CD4-positive, alpha-beta T cell treated with Interleukin-10 for 1 hour (primary cell): Measurements from ENCODE around the gene SPAM1.
"Not testable (repeated sequence)": the region's sequence is repeated elsewhere in the genome, so short reads cannot be mapped to it uniquely, and the experiment has no call there.

Experiments used
- DNase-seq: peaks from one replicate; pipeline ENCODE4 v3.0.0-alpha.2; 2020

Gene SPAM1

GRCh38 chr7:123924941-123925340 lies at the start of gene SPAM1:
SPAM1 (plus strand) TSS chr7:123925241; CDS start chr7:123953571, 28,330 bp downstream.
- no peak for DNase-seq

GRCh38 chr7:123876557-123877256 lies 48.3 kb upstream of the SPAM1 start:
- no peak for DNase-seq

- no peak for DNase-seq
Measured at GRCh38 chr7:123879628-123880027, 45.4 kb upstream of the SPAM1 start.

GRCh38 chr7:123881300-123881699 lies 43.7 kb upstream of the SPAM1 start:
- DNase-seq: no peak

GRCh38 chr7:123883154-123883553 lies 41.9 kb upstream of the SPAM1 start:
- DNase-seq: no peak

- DNase-seq: no peak
Measured at GRCh38 chr7:123888192-123888591, 36.8 kb upstream of the SPAM1 start.

GRCh38 chr7:123894753-123895152 lies 30.3 kb upstream of the SPAM1 start:
- not testable (repeated sequence) for DNase-seq

GRCh38 chr7:123901101-123901500 lies 23.9 kb upstream of the SPAM1 start:
- DNase-seq: no peak

GRCh38 chr7:123905714-123906113 lies 19.3 kb upstream of the SPAM1 start:
- no peak for DNase-seq

GRCh38 chr7:123916240-123916724 lies 8.8 kb upstream of the SPAM1 start:
- DNase-seq: no peak

- DNase-seq: no peak
Measured at GRCh38 chr7:123917878-123918277, 7.2 kb upstream of the SPAM1 start.

- no peak for DNase-seq
Measured at GRCh38 chr7:123918309-123918708, 6.7 kb upstream of the SPAM1 start.

- DNase-seq: no peak
Measured at GRCh38 chr7:123923599-123923998, 1.4 kb upstream of the SPAM1 start.

GRCh38 chr7:123929107-123929506 lies 4.1 kb downstream of the SPAM1 start:
- no peak for DNase-seq

GRCh38 chr7:123929655-123930054 lies 4.6 kb downstream of the SPAM1 start:
- no peak for DNase-seq

- no peak for DNase-seq
Measured at GRCh38 chr7:123935436-123936381, 10.7 kb downstream of the SPAM1 start.

- DNase-seq: no peak
Measured at GRCh38 chr7:123936388-123936787, 11.3 kb downstream of the SPAM1 start.

GRCh38 chr7:123939784-123940183 lies 14.7 kb downstream of the SPAM1 start:
- DNase-seq: no peak

GRCh38 chr7:123941391-123942180 lies 16.5 kb downstream of the SPAM1 start:
- no peak for DNase-seq

GRCh38 chr7:123944395-123944794 lies 19.4 kb downstream of the SPAM1 start:
- no peak for DNase-seq

- no peak for DNase-seq
Measured at GRCh38 chr7:123945938-123946337, 20.9 kb downstream of the SPAM1 start.

GRCh38 chr7:123948136-123948535 lies 23.1 kb downstream of the SPAM1 start:
- no peak for DNase-seq

- DNase-seq: no peak
Measured at GRCh38 chr7:123958186-123958703, 33.2 kb downstream of the SPAM1 start.
